Endothelial cell of umbilical vein (primary cell): ENCODE data around the gene LMAN1L. TPM values are rescaled to one million over a fixed set of nuclear protein-coding genes. Genes with fewer than 3 reads are reported as not detected.
A peak's percentile ranks its signal among the peaks of the same experiment; 100 is the strongest.

Experiments
- BruUV-seq: library from RNA; stranded (reverse); fragments of 400-500 nt; replicated peaks from 2 replicates; lab custom pipeline; 2021; lab: Mats Ljungman, UMichigan
- CTCF ChIA-PET: fragments of 300-600, 350-600 bp; sonication (Branson Sonifier 250); formaldehyde crosslinking; loops from one replicate; lab custom pipeline; 2021; ENCODE audit warnings: antibody characterized with exemption, inconsistent platforms; lab: Charles Lee
- POLR2A ChIA-PET: fragments of 300-600, 350-600 bp; sonication (Branson Sonifier 250); formaldehyde crosslinking; loops from one replicate; lab custom pipeline; 2021; ENCODE audit warnings: antibody characterized with exemption, inconsistent platforms; lab: Charles Lee
- DNase-seq: peaks from one replicate; pipeline ENCODE4 v3.0.0-alpha.2; 2011; ENCODE audit warnings: low read depth, low spot score
- FAIRE-seq: peaks from 2 replicates; lab custom pipeline; 2011; peaks lifted over from hg19 to GRCh38; lab: Jason Lieb, UNC
- H2AFZ ChIP-seq: 2 replicates; pipeline ENCODE4 v1.6.0; 2012; ENCODE audit warnings: low read depth, low read length, control low read depth, inconsistent platforms
- H3K27ac ChIP-seq: 2 replicates; pipeline ENCODE4 v1.5.1; 2011; ENCODE audit warnings: low read depth, mild to moderate bottlenecking, control low read depth, low read length, moderate library complexity; ENCODE audit not compliant: insufficient read depth
- H3K27me3 ChIP-seq, 2 experiments: 2 replicates each; pipeline versions ENCODE4 v1.6.0 to v1.6.1; 2011; ENCODE audit warnings: low read length in 2 of 2, mixed read lengths in 1 of 2; ENCODE audit not compliant: control insufficient read depth in 2 of 2, insufficient read depth in 2 of 2
- H3K36me3 ChIP-seq, 2 experiments: 2 replicates in 1 of 2; 3 replicates in 1 of 2; pipeline ENCODE4 v1.5.1; 2011; ENCODE audit warnings: low read length in 2 of 2, mild to moderate bottlenecking in 1 of 2, moderate library complexity in 1 of 2; ENCODE audit not compliant: control insufficient read depth in 2 of 2, insufficient read depth in 2 of 2; ENCODE audit errors: extremely low read depth in 1 of 2
- H3K4me1 ChIP-seq: 3 replicates; pipeline ENCODE4 v1.5.1; 2011; ENCODE audit warnings: mild to moderate bottlenecking, low read length; ENCODE audit not compliant: control insufficient read depth, insufficient read depth; ENCODE audit errors: extremely low read depth
- H3K4me2 ChIP-seq: 2 replicates; pipeline ENCODE4 v1.6.1; 2011; ENCODE audit warnings: low read length, control low read depth, mixed read lengths; ENCODE audit not compliant: insufficient read depth
- H3K4me3 ChIP-seq, 3 experiments: fragments of 200-600 bp in 1 of 3; sonication (generic), shearing (Covaris generic) in 1 of 3; replicated peaks in 1 of 3; 2 replicates each; pipeline ENCODE4 v1.5.1; 2011 to 2016; ENCODE audit warnings: control low read depth in 3 of 3, low read length in 3 of 3, mild to moderate bottlenecking in 2 of 3, inconsistent platforms in 1 of 3, low read depth in 1 of 3, moderate library complexity in 1 of 3; ENCODE audit not compliant: insufficient read depth in 1 of 3
- H3K79me2 ChIP-seq: 2 replicates; pipeline ENCODE4 v1.6.0; 2012; ENCODE audit warnings: low read length, inconsistent platforms; ENCODE audit not compliant: control insufficient read depth, insufficient read depth
- H3K9ac ChIP-seq: replicated peaks from 2 replicates; pipeline ENCODE3; 2011; ENCODE audit warnings: low read length, control low read depth; ENCODE audit not compliant: insufficient read depth; ENCODE audit errors: extremely low read depth
- H3K9me1 ChIP-seq: replicated peaks from 3 replicates; pipeline ENCODE4 v1.6.0; 2011; ENCODE audit warnings: mild to moderate bottlenecking, low read length; ENCODE audit not compliant: control insufficient read depth, insufficient read depth; ENCODE audit errors: extremely low read depth
- H3K9me3 ChIP-seq: replicated peaks from 2 replicates; pipeline ENCODE4 v1.5.1; 2012; ENCODE audit warnings: low read length, inconsistent platforms; ENCODE audit not compliant: control insufficient read depth, insufficient read depth
- H4K20me1 ChIP-seq: replicated peaks from 2 replicates; pipeline ENCODE3; 2011; ENCODE audit warnings: mild to moderate bottlenecking, low read length; ENCODE audit not compliant: control insufficient read depth, insufficient read depth; ENCODE audit errors: extremely low read depth
- EZH2 ChIP-seq: IDR thresholded peaks from 2 replicates; pipeline ENCODE4 v1.6.1; 2012; ENCODE audit warnings: borderline replicate concordance, low read depth, mild to moderate bottlenecking, moderate library complexity, low read length, inconsistent platforms; ENCODE audit not compliant: severe bottlenecking
- FOS ChIP-seq: IDR thresholded peaks from 2 replicates; pipeline ENCODE4 v1.6.1; 2011; ENCODE audit warnings: mild to moderate bottlenecking, low read length, moderate library complexity, borderline replicate concordance; ENCODE audit not compliant: insufficient read depth
- GATA2 ChIP-seq: IDR thresholded peaks from 2 replicates; pipeline ENCODE4 v1.7.0; 2011; ENCODE audit warnings: low read depth, mild to moderate bottlenecking, moderate library complexity, mixed read lengths, low read length; ENCODE audit not compliant: insufficient read length, insufficient read depth
- JUN ChIP-seq: IDR thresholded peaks from 2 replicates; pipeline ENCODE4 v1.6.1; 2011; ENCODE audit warnings: borderline replicate concordance, low read depth; ENCODE audit not compliant: insufficient read length, insufficient read depth
- MYC ChIP-seq: IDR thresholded peaks from one replicate; pipeline ENCODE4 v1.6.1; 2011; ENCODE audit warnings: mild to moderate bottlenecking, low read depth, low read length
- POLR2A ChIP-seq: IDR thresholded peaks from 2 replicates; pipeline ENCODE4 v1.6.1; 2012; ENCODE audit warnings: low read depth, mild to moderate bottlenecking, control low read depth, low read length
- POLR2AphosphoS5 ChIP-seq: IDR thresholded peaks from 2 replicates; pipeline ENCODE4 v1.6.1; 2012; ENCODE audit warnings: low read depth, mild to moderate bottlenecking, control low read depth, low read length, moderate library complexity; ENCODE audit not compliant: insufficient read depth
- dilution Hi-C: fragments of 300-500 bp; cut with MboI; formaldehyde crosslinking; loops from one replicate; pipeline ENCODE4 v1.15.0; 2019; ENCODE audit warnings: low sequenced_read_pairs; ENCODE audit not compliant: extremely low pct_ligation_motif_present
- intact Hi-C: fragments of 100-400 bp; cut with micrococcal nuclease; formaldehyde crosslinking; loops from one replicate; pipeline ENCODE4 v1.10.0; 2022
- polyA plus RNA-seq, 4 experiments: library from polyadenylated mRNA; depleted of rRNA in 3 of 4; stranded (reverse) in 3 of 4; unstranded in 1 of 4; fragments of >200 nt; gene quantifications; 2 replicates each; pipeline versions ENCODE4 v1.2.1 to v1.2.3, GENCODE V29; 2011 to 2012; ENCODE audit warnings: missing spikeins in 1 of 4
- total RNA-seq: library from RNA; stranded (reverse); gene quantifications from 2 replicates; pipeline ENCODE4 v1.2.3, GENCODE V29; 2021
- TF ChIP-seq, protein P1 (sequence below): IDR thresholded peaks from 2 replicates; pipeline ENCODE4 v1.6.1; 2011; ENCODE audit not compliant: insufficient read depth, insufficient read length
- TF ChIP-seq, protein P2 (sequence below), 2 donors: IDR thresholded peaks; 1 replicate in 1 of 2; 2 replicates in 1 of 2; pipeline ENCODE4 v1.5.1; 2011; ENCODE audit warnings: low read length in 2 of 2, mild to moderate bottlenecking in 2 of 2, moderate library complexity in 2 of 2, control low read depth in 1 of 2, inconsistent platforms in 1 of 2, low read depth in 1 of 2; ENCODE audit not compliant: insufficient read depth in 1 of 2; ENCODE audit errors: extremely low read depth in 1 of 2

The LMAN1L gene
- total and polyA plus RNA-seq, 2 donors (not counting 3 experiments of a cell fraction or from before 2014, with no cell fraction given) = not detected

DNA sequence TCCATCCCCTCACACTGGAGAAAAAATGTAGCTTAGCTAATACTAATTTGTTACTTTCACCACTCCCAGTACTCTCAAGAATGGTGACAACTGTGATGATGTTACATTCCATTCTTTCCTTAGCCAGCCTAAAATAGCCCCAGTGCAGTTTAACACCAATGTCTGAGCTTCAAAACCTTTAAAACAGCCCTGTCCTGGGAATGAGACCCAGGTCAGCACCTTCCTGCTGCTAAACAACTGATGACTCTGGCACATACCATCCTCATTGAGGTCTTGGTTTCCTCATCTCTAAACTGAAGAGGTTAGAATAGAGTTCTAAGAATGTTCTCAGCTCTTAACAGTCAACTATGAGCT is 56.7 kb downstream of the LMAN1L start:
- CTCF ChIA-PET = interaction anchor here (0.8 to 6.4 kb wide), 7 partner anchors 9 to 80 kb away, joined by 3 to 54 read pairs (median 4); partner anchors contain the start of gene ULK3

More for the DNA sequence above, 56.7 kb downstream of the LMAN1L start:
- intact Hi-C loops (no loop called here), dilution Hi-C loops (no loop called here)
- H3K27ac ChIP-seq = peak overlapping the region; percentile 25
- no peak overlapping the region for H3K9ac ChIP-seq
- H3K79me2 ChIP-seq = peaks cover 59% of the 10 kb centered on the region
- peaks cover 45% of the 10 kb centered on the region for H3K4me1 ChIP-seq
- no TSS peak for BruUV-seq
- TF ChIP-seq GATA2 (no peak), POLR2A (no peak), JUN (no peak), MYC (no peak), FOS (no peak), POLR2AphosphoS5 (no peak), EZH2 (no peak)
- TF ChIP-seq, protein P1, sequence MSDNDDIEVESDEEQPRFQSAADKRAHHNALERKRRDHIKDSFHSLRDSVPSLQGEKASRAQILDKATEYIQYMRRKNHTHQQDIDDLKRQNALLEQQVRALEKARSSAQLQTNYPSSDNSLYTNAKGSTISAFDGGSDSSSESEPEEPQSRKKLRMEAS = no peak
- TF ChIP-seq, protein P2, sequence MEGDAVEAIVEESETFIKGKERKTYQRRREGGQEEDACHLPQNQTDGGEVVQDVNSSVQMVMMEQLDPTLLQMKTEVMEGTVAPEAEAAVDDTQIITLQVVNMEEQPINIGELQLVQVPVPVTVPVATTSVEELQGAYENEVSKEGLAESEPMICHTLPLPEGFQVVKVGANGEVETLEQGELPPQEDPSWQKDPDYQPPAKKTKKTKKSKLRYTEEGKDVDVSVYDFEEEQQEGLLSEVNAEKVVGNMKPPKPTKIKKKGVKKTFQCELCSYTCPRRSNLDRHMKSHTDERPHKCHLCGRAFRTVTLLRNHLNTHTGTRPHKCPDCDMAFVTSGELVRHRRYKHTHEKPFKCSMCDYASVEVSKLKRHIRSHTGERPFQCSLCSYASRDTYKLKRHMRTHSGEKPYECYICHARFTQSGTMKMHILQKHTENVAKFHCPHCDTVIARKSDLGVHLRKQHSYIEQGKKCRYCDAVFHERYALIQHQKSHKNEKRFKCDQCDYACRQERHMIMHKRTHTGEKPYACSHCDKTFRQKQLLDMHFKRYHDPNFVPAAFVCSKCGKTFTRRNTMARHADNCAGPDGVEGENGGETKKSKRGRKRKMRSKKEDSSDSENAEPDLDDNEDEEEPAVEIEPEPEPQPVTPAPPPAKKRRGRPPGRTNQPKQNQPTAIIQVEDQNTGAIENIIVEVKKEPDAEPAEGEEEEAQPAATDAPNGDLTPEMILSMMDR (IDR thresholded peaks at IDR 0.05; ENCODE audit: extremely low read depth in 1 of 2, insufficient read depth in 1 of 2, low read depth in 1 of 2, low read length in 2 of 2) = no peak
- DNase-seq = no peak
- POLR2A ChIA-PET = no interaction called here
- peak overlapping the region; percentile 3 for H3K4me2 ChIP-seq
- H2AFZ ChIP-seq = no peak overlapping the region
- no peaks in the 10 kb centered on the region for H3K36me3 ChIP-seq
- H3K9me3 ChIP-seq = no peaks in the 10 kb centered on the region
- H3K27me3 ChIP-seq = no peaks in the 10 kb centered on the region
- no peak overlapping the region for H3K4me3 ChIP-seq
- H3K9me1 ChIP-seq = no peaks in the 10 kb centered on the region
- FAIRE-seq = no peak
- no peaks in the 10 kb centered on the region for H4K20me1 ChIP-seq
